IPS-18c (cell line): ENCODE results near the gene SHMT2.
"Not testable (repeated sequence)": the region's sequence is repeated elsewhere in the genome, so short reads cannot be mapped to it uniquely, and the experiment has no call there.

Source experiments
- H3K4me3 ChIP-seq: 2 replicates; pipeline ENCODE4 v1.7.0; 2013; ENCODE audit warnings: low read depth, mild to moderate bottlenecking, low read length, moderate library complexity; ENCODE audit not compliant: insufficient read depth
- H3K9me3 ChIP-seq: one replicate; pipeline ENCODE4 v1.6.1; 2013; ENCODE audit warnings: mild to moderate bottlenecking, low read length, moderate library complexity; ENCODE audit not compliant: control insufficient read depth, insufficient read depth

Gene SHMT2

GRCh38 chr12:57262126-57262822 is 32.8 kb downstream of the SHMT2 start:
- H3K4me3 ChIP-seq = no peak overlapping the region
- peaks cover 2% of the 10 kb centered on the region for H3K9me3 ChIP-seq

GRCh38 chr12:57263096-57263495 is 33.6 kb downstream of the SHMT2 start:
- no peak overlapping the region for H3K4me3 ChIP-seq
- peaks cover 2% of the 10 kb centered on the region for H3K9me3 ChIP-seq

- peaks cover 2% of the 10 kb centered on the region for H3K9me3 ChIP-seq
Measured at GRCh38 chr12:57266681-57267080, 37.2 kb downstream of the SHMT2 start.

GRCh38 chr12:57268264-57268663 is 38.8 kb downstream of the SHMT2 start:
- no peaks in the 10 kb centered on the region for H3K9me3 ChIP-seq
- no peak overlapping the region for H3K4me3 ChIP-seq

More at GRCh38 chr12:57266681-57267080, 37.2 kb downstream of the SHMT2 start:
- H3K4me3 ChIP-seq = no peak overlapping the region

- no peak overlapping the region for H3K4me3 ChIP-seq
- no peaks in the 10 kb centered on the region for H3K9me3 ChIP-seq
Measured at GRCh38 chr12:57270966-57271470, 41.5 kb downstream of the SHMT2 start.

GRCh38 chr12:57272337-57273151 is 43.0 kb downstream of the SHMT2 start:
- H3K9me3 ChIP-seq = no peaks in the 10 kb centered on the region
- no peak overlapping the region for H3K4me3 ChIP-seq

- Histone ChIP-seq H3K4me3 (no peak overlapping the region), H3K9me3 (no peaks in the 10 kb centered on the region)
Measured at GRCh38 chr12:57273516-57273915, 44.0 kb downstream of the SHMT2 start.

GRCh38 chr12:57276233-57276632 is 46.7 kb downstream of the SHMT2 start:
- H3K9me3 ChIP-seq, H3K4me3 ChIP-seq: not testable (repeated sequence)

GRCh38 chr12:57276935-57277563 is 47.5 kb downstream of the SHMT2 start:
- Histone ChIP-seq H3K9me3 (no peaks in the 10 kb centered on the region), H3K4me3 (no peak overlapping the region)

- Histone ChIP-seq H3K4me3 (no peak overlapping the region), H3K9me3 (no peaks in the 10 kb centered on the region)
Measured at GRCh38 chr12:57278465-57279381, 49.2 kb downstream of the SHMT2 start.

GRCh38 chr12:57280211-57281062 is 50.9 kb downstream of the SHMT2 start:
- Histone ChIP-seq H3K4me3 (no peak overlapping the region), H3K9me3 (no peaks in the 10 kb centered on the region)

- H3K9me3 ChIP-seq, H3K4me3 ChIP-seq: not testable (repeated sequence)
Measured at GRCh38 chr12:57282073-57282472, 52.6 kb downstream of the SHMT2 start.
